Measurements from ENCODE around the gene APOOL. TPM values are rescaled to one million over a fixed set of nuclear protein-coding genes. Genes with fewer than 3 reads are reported as not detected.

Gene APOOL
- total RNA-seq, 3 donors from 2014 or later, result 23.5 to 27.7 (median 24.0) TPM

DNA sequence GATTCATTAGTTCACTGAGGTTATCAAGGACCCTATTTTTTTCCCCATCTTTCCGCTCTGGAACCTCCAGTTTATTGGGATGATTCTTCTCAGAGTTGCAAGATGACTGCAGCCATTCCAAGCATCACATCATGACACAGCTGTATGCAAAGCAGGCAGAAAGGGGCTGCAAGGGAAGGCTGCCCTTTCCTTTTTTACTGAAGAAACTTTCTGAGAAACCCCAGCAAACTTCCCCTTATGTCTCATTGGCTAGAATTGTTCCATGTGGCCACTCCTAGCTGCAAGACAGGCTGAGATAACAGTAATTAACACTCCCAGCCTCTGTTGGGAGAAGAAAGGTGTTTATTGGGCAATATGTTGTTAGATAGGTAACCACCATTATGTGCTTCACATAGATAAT, 137.3 kb downstream of the APOOL start:
- Histone ChIP-seq H3K9me3 (no peaks in the 10 kb centered on the region), H3K4me3 (no peak overlapping the region), H3K36me3 (ENCODE audit: low read depth) (no peaks in the 10 kb centered on the region), H3K4me1 (ENCODE audit: low read depth) (no peaks in the 10 kb centered on the region)
- ATAC-seq (no peak), DNase-seq (no peak)
- intact Hi-C loops (cut with DNase I, micrococcal nuclease), result no loop called here
- TF ChIP-seq, protein P1, sequence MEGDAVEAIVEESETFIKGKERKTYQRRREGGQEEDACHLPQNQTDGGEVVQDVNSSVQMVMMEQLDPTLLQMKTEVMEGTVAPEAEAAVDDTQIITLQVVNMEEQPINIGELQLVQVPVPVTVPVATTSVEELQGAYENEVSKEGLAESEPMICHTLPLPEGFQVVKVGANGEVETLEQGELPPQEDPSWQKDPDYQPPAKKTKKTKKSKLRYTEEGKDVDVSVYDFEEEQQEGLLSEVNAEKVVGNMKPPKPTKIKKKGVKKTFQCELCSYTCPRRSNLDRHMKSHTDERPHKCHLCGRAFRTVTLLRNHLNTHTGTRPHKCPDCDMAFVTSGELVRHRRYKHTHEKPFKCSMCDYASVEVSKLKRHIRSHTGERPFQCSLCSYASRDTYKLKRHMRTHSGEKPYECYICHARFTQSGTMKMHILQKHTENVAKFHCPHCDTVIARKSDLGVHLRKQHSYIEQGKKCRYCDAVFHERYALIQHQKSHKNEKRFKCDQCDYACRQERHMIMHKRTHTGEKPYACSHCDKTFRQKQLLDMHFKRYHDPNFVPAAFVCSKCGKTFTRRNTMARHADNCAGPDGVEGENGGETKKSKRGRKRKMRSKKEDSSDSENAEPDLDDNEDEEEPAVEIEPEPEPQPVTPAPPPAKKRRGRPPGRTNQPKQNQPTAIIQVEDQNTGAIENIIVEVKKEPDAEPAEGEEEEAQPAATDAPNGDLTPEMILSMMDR (IDR thresholded peaks at IDR 0.05), result no peak

Other genes starting within 250 kb of the APOOL start
- under 1 TPM in 1 of 3 donors, not detected in 2; 0.19 TPM for gene SATL1, start 239.9 kb downstream of the APOOL start, total RNA-seq
- gene ZNF711, start 240.1 kb downstream of the APOOL start, total RNA-seq, result 1 to 10 TPM; 1.2 to 2.1 (median 1.3) TPM

Measured in mucosa of descending colon (tissue), 3 donors.